CD4-positive, alpha-beta T cell treated with Interferon gamma for 1 hour (primary cell): Measurements from ENCODE around the gene PCDH1.

Experiments used
- DNase-seq: peaks from one replicate; pipeline ENCODE4 v3.0.0-alpha.2; 2020

Gene PCDH1

GRCh38 chr5:141852448-141852847 lies 25.8 kb downstream of the PCDH1 start:
- DNase-seq = no peak

- no peak for DNase-seq
These were observed 26.9 kb downstream of the PCDH1 start for GRCh38 chr5:141851195-141851874.

GRCh38 chr5:141850786-141851185 lies 27.4 kb downstream of the PCDH1 start:
- DNase-seq = no peak

- peak; percentile 8 for DNase-seq
These were observed 27.9 kb downstream of the PCDH1 start for GRCh38 chr5:141850244-141850768.

GRCh38 chr5:141849415-141850243 lies 28.6 kb downstream of the PCDH1 start:
- DNase-seq = peak; percentile 56

- no peak for DNase-seq
These were observed 29.3 kb downstream of the PCDH1 start for GRCh38 chr5:141848744-141849414.

GRCh38 chr5:141846031-141846430 lies 32.2 kb downstream of the PCDH1 start:
- DNase-seq = no peak

GRCh38 chr5:141845371-141845851 lies 32.8 kb downstream of the PCDH1 start:
- DNase-seq = peak; percentile 21

- DNase-seq = no peak
These were observed 33.7 kb downstream of the PCDH1 start for GRCh38 chr5:141844414-141845097.

GRCh38 chr5:141843156-141843927 lies 34.9 kb downstream of the PCDH1 start:
- no peak for DNase-seq

- no peak for DNase-seq
These were observed 36.6 kb downstream of the PCDH1 start for GRCh38 chr5:141841378-141842180.

- DNase-seq = no peak
These were observed 37.3 kb downstream of the PCDH1 start for GRCh38 chr5:141840826-141841360.

- DNase-seq = no peak
These were observed 37.9 kb downstream of the PCDH1 start for GRCh38 chr5:141840280-141840812.

- no peak for DNase-seq
These were observed 39.1 kb downstream of the PCDH1 start for GRCh38 chr5:141839015-141839513.

- no peak for DNase-seq
These were observed 39.7 kb downstream of the PCDH1 start for GRCh38 chr5:141838326-141839014.

GRCh38 chr5:141835928-141836670 lies 42.1 kb downstream of the PCDH1 start:
- DNase-seq = no peak

GRCh38 chr5:141834331-141834730 lies 43.9 kb downstream of the PCDH1 start:
- DNase-seq = no peak

- DNase-seq = no peak
These were observed 46.1 kb downstream of the PCDH1 start for GRCh38 chr5:141832131-141832530.

- no peak for DNase-seq
These were observed 50.0 kb downstream of the PCDH1 start for GRCh38 chr5:141828162-141828561.
